ENCODE results near the gene WASHC4. TPM values are rescaled to one million over a fixed set of nuclear protein-coding genes. Genes with fewer than 3 reads are reported as not detected.

WASHC4 gene
- total and polyA plus RNA-seq, 8 donors: 8.9 to 33.0 (median 17.7) TPM

DNA sequence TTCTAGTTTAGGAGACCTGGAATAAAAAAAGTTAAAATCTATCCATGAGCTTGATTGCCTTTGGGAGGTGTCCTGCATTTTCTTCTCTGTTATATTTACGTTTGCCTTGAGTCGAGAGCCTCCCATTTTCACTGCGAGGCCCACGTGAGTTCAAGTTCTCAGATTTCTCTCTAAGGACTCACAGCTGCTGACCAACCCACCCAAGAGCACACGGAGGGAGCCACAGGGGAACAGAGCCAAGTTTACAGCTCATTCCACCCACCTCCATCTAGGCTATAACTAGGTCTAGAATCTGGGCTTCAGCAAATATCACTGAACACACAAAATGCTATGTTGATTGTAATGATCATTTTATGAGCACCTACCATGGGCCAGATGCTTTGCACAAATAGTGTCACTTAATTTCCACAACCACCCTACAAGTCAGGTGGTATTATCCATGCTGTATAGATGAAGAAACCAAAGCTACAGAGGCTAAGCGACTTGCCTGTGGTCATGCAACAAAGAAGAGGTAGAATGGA, 40.0 kb upstream of the WASHC4 start:
- ATAC-seq (no peak), DNase-seq (no peak), FAIRE-seq (no peak)
- peaks cover 0 to 42% (median 7%) of the 10 kb centered on the region in 3 donors for H3K36me3 ChIP-seq
- H3K4me1 ChIP-seq: no peaks in the 10 kb centered on the region
- TF ChIP-seq, protein P1, sequence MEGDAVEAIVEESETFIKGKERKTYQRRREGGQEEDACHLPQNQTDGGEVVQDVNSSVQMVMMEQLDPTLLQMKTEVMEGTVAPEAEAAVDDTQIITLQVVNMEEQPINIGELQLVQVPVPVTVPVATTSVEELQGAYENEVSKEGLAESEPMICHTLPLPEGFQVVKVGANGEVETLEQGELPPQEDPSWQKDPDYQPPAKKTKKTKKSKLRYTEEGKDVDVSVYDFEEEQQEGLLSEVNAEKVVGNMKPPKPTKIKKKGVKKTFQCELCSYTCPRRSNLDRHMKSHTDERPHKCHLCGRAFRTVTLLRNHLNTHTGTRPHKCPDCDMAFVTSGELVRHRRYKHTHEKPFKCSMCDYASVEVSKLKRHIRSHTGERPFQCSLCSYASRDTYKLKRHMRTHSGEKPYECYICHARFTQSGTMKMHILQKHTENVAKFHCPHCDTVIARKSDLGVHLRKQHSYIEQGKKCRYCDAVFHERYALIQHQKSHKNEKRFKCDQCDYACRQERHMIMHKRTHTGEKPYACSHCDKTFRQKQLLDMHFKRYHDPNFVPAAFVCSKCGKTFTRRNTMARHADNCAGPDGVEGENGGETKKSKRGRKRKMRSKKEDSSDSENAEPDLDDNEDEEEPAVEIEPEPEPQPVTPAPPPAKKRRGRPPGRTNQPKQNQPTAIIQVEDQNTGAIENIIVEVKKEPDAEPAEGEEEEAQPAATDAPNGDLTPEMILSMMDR (IDR thresholded peaks at IDR 0.05): no peak
- H3K9me3 ChIP-seq: no peaks in the 10 kb centered on the region
- H3K27ac ChIP-seq: no peak overlapping the region
- H3K27me3 ChIP-seq: no peaks in the 10 kb centered on the region
- WGBS, 2 donors: 75 to 78% methylated on average over 6 of the region's 6 CpGs
- intact Hi-C loops (cut with DNase I): no loop called here
- no peak overlapping the region for H3K4me3 ChIP-seq

DNA sequence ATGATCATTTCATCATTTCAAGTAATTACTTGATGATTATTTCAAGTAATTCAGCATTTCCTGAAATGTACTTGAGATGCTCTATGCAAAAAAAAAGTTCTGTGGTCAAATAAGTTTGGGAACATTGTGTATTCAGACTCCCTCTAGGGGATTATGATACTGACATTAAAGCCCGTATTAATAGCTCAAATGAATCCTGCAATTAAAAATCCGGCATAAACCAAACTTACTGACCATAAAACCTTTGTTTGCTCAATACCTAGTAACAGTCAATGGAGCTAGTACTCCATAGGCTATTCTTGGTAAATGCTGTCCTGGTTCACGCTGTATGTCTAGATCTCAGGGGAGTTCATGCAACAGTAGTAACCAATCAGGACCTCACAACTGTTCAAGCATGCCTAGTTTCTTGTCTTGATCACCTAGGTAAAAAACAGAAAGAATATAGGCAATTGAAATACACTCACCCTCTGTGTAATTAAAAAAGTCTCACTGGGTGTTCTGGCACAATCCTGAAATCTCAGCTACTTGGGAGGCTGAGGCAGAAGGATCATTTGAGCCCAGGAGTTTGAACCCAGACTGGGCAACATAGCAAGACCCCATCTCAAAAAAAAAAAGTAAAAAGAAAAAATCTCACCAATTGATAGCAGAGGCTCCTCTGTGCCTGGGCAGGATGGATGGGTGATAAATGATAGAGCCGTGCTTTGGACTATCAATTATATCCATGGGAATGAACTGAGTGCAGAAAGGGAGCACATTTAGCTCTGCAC, 37.4 kb upstream of the WASHC4 start:
- intact Hi-C loops (cut with DNase I): no loop called here
- ATAC-seq (no peak), FAIRE-seq (no peak), DNase-seq (no peak)
- Histone ChIP-seq H3K9me3 (no peaks in the 10 kb centered on the region), H3K4me1 (no peaks in the 10 kb centered on the region), H3K27ac (no peak overlapping the region), H3K27me3 (no peaks in the 10 kb centered on the region), H3K36me3 (peaks cover 0 to 32% (median 7%) of the 10 kb centered on the region in 3 donors), H3K4me3 (no peak overlapping the region)
- 63 to 74% methylated on average over 4 of the region's 4 CpGs for whole genome bisulfite sequencing, 2 donors
- TF ChIP-seq, protein P1 (IDR thresholded peaks at IDR 0.05): no peak

DNA sequence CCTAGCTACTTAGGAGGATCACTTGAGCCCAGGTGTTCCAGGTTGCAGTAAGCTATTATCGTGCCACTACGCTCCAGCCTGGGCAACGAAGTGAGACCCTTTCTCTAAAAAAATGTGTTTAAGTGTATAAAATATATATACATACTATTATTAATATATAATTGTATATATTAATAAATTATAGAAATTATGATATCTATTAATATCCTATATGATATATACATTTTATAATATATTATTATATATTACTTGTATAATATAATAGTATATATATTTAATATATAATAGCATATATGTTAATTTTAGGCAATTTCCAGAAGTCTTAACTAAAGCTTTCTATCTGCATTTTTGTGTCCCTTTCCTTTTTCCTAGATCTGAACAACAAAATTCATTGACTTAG, 35.5 kb upstream of the WASHC4 start:
- Histone ChIP-seq H3K9me3 (no peaks in the 10 kb centered on the region), H3K36me3 (peaks cover 0 to 15% (median 0%) of the 10 kb centered on the region in 3 donors), H3K27ac (no peak overlapping the region), H3K4me1 (peaks cover 0 to under 1% (median 0%) of the 10 kb centered on the region in 3 donors), H3K27me3 (no peaks in the 10 kb centered on the region), H3K4me3 (no peak overlapping the region)
- no peak for FAIRE-seq
- DNase-seq: no peak
- TF ChIP-seq, protein P1 (IDR thresholded peaks at IDR 0.05): no peak
- intact Hi-C loops (cut with DNase I): no loop called here
- no peak for ATAC-seq
- WGBS, 2 donors: 95 to 97% methylated on average over 3 of the region's 3 CpGs

DNA sequence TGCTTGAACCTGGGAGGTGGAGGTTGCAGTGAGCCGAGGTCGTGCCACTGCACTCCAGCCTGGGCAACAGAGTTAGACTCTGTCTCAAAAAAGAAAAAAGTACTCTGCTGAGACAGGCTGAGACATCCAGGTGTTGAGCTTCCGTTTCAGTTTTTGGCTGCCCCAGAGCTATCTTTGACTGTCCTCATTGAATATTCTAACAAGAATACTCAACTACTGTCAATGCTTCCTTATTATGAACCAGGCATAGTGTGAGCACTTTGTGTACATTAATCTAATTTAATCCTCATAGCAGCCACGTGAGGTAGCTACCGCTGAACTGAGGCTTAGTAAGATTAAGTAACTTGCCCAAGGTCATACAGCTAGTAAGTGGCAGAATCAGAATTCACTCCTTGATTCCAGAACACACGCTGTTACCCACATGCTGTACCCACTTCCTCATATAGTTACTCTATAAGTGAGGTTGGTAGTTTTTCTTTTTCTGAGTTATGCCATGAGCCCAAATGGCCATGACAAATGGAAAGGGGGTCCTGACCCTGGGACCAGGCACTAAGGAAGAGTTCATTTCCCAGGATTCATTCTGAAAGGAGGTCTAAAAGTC, 34.5 kb upstream of the WASHC4 start:
- Histone ChIP-seq H3K36me3 (peaks cover 0 to 15% (median 0%) of the 10 kb centered on the region in 3 donors), H3K4me1 (peaks cover 0 to 6% (median 0%) of the 10 kb centered on the region in 3 donors), H3K9me3 (no peaks in the 10 kb centered on the region), H3K27me3 (no peaks in the 10 kb centered on the region), H3K4me3 (no peak overlapping the region), H3K27ac (no peak overlapping the region)
- TF ChIP-seq, protein P1 (IDR thresholded peaks at IDR 0.05): no peak
- FAIRE-seq: no peak
- no peak for DNase-seq
- intact Hi-C loops (cut with DNase I): no loop called here
- 64 to 70% methylated on average over 5 to 6 of the region's 6 CpGs for WGBS, 2 donors
- peak in 1 of 4 donors; percentile 29 for ATAC-seq
